NCI-H2196 treated with DMSO at 0.1 percent for 48 hours (cell line): ENCODE data around the gene MICALL1.

Experiments
- DNase-seq: peaks from one replicate; lab custom pipeline; 2025; ENCODE audit not compliant: unreplicated experiment; lab: John Stamatoyannopoulos, UW

Gene MICALL1

GRCh38 chr22:37905534-37906363 lies at the start of gene MICALL1:
MICALL1 (plus strand) TSS chr22:37906297; CDS start chr22:37906423, 126 bp downstream.
- no peak for DNase-seq

GRCh38 chr22:37860796-37861421 lies 45.2 kb upstream of the MICALL1 start:
- no peak for DNase-seq

- DNase-seq, result no peak
These were observed 43.3 kb upstream of the MICALL1 start for GRCh38 chr22:37862570-37863325.

GRCh38 chr22:37865510-37865909 lies 40.6 kb upstream of the MICALL1 start:
- no peak for DNase-seq

GRCh38 chr22:37870273-37870672 lies 35.8 kb upstream of the MICALL1 start:
- DNase-seq, result no peak

GRCh38 chr22:37880668-37881440 lies 25.2 kb upstream of the MICALL1 start:
- DNase-seq, result no peak

GRCh38 chr22:37884420-37884819 lies 21.7 kb upstream of the MICALL1 start:
- DNase-seq, result no peak

- no peak for DNase-seq
These were observed 18.3 kb upstream of the MICALL1 start for GRCh38 chr22:37887584-37888378.

- no peak for DNase-seq
These were observed 14.2 kb upstream of the MICALL1 start for GRCh38 chr22:37891926-37892325.

GRCh38 chr22:37892566-37893335 lies 13.3 kb upstream of the MICALL1 start:
- no peak for DNase-seq

- no peak for DNase-seq
These were observed 12.5 kb upstream of the MICALL1 start for GRCh38 chr22:37893583-37893983.

GRCh38 chr22:37894939-37895670 lies 11.0 kb upstream of the MICALL1 start:
- DNase-seq, result no peak

- DNase-seq, result no peak
These were observed 9.9 kb upstream of the MICALL1 start for GRCh38 chr22:37896181-37896592.

GRCh38 chr22:37896939-37897338 lies 9.2 kb upstream of the MICALL1 start:
- DNase-seq, result no peak

- DNase-seq, result no peak
These were observed 8.3 kb upstream of the MICALL1 start for GRCh38 chr22:37897807-37898206.

- no peak for DNase-seq
These were observed 7.5 kb upstream of the MICALL1 start for GRCh38 chr22:37898441-37899181.

GRCh38 chr22:37904572-37905533 lies 1.2 kb upstream of the MICALL1 start:
- DNase-seq, result no peak
